HG03095 (cell line): ENCODE data around the gene MAPT.
"Not testable (repeated sequence)": the region's sequence is repeated elsewhere in the genome, so short reads cannot be mapped to it uniquely, and the experiment has no call there.

Experiments
- ATAC-seq: cut with Tn5 transposase; IDR thresholded peaks from one replicate; pipeline ENCODE4 v1.9.1; 2021; ENCODE audit warnings: moderate library complexity; ENCODE audit not compliant: unreplicated experiment

MAPT gene

GRCh38 chr17:46003907-46004748 lies 109.8 kb downstream of the MAPT start:
- no peak for ATAC-seq

- not testable (repeated sequence) for ATAC-seq
Observed at GRCh38 chr17:46006082-46006481, 111.7 kb downstream of the MAPT start.

- ATAC-seq = no peak
Observed at GRCh38 chr17:46007461-46007965, 113.2 kb downstream of the MAPT start.

GRCh38 chr17:46008591-46008990 lies 114.2 kb downstream of the MAPT start:
- no peak for ATAC-seq

- ATAC-seq = no peak
Observed at GRCh38 chr17:46009681-46010596, 115.6 kb downstream of the MAPT start.

- no peak for ATAC-seq
Observed at GRCh38 chr17:46010597-46011186, 116.3 kb downstream of the MAPT start.

GRCh38 chr17:46011711-46012505 lies 117.6 kb downstream of the MAPT start:
- no peak for ATAC-seq

GRCh38 chr17:46012506-46013079 lies 118.2 kb downstream of the MAPT start:
- ATAC-seq = no peak

- no peak for ATAC-seq
Observed at GRCh38 chr17:46013127-46013501, 118.8 kb downstream of the MAPT start.

GRCh38 chr17:46013502-46014165 lies 119.3 kb downstream of the MAPT start:
- ATAC-seq = no peak

- not testable (repeated sequence) for ATAC-seq
Observed at GRCh38 chr17:46019408-46019925, 125.1 kb downstream of the MAPT start.

GRCh38 chr17:46020023-46020761 lies 125.8 kb downstream of the MAPT start:
- ATAC-seq = no peak

GRCh38 chr17:46020998-46021397 lies 126.6 kb downstream of the MAPT start:
- ATAC-seq = no peak

- not testable (repeated sequence) for ATAC-seq
Observed at GRCh38 chr17:46023366-46023765, 129.0 kb downstream of the MAPT start.

GRCh38 chr17:46023783-46024388 lies 129.5 kb downstream of the MAPT start:
- no peak for ATAC-seq

- no peak for ATAC-seq
Observed at GRCh38 chr17:46024590-46024989, 130.2 kb downstream of the MAPT start.

- ATAC-seq = no peak
Observed at GRCh38 chr17:46025060-46025459, 130.7 kb downstream of the MAPT start.

GRCh38 chr17:46025510-46026165 lies 131.3 kb downstream of the MAPT start:
- no peak for ATAC-seq
